Gastrocnemius medialis (tissue), 4 donors: ENCODE data around the gene CD2BP2. TPM values are rescaled to one million over a fixed set of nuclear protein-coding genes. Genes with fewer than 3 reads are reported as not detected.
A peak's percentile ranks its signal among the peaks of the same experiment; 100 is the strongest.

Experiments
- ATAC-seq, 2 donors: fragments of 150-250 bp; one replicate each; pipeline ENCODE4 v1.9.1; 2016
- DNase-seq, 2 donors: peaks; one replicate each; pipeline ENCODE4 v3.0.0-alpha.2; 2019
- H3K27ac ChIP-seq, 4 donors: fragments of 200-600 bp; sonication (generic); 1 replicate in 1 of 4; 2 replicates in 3 of 4; pipeline ENCODE4 v1.5.1; 2016 to 2018; ENCODE audit warnings: mild to moderate bottlenecking in 2 of 4, moderate library complexity in 1 of 4
- H3K27me3 ChIP-seq, 3 donors: fragments of 200-600 bp; sonication (generic) in 2 of 3; 1 replicate in 1 of 3; 2 replicates in 2 of 3; pipeline versions ENCODE4 v1.5.1 to v1.6.0; 2016 to 2019; ENCODE audit warnings: mild to moderate bottlenecking in 1 of 3, moderate library complexity in 1 of 3
- H3K36me3 ChIP-seq, 2 donors: fragments of 200-600 bp; sonication (generic) in 1 of 2; one replicate each; pipeline ENCODE4 v1.5.1; 2017 to 2018
- H3K4me1 ChIP-seq, 2 donors: fragments of 200-600 bp; sonication (generic) in 1 of 2; one replicate each; pipeline ENCODE4 v1.5.1; 2016 to 2017; ENCODE audit warnings: mild to moderate bottlenecking in 2 of 2
- H3K4me3 ChIP-seq, 4 donors: fragments of 200-600 bp; sonication (generic) in 3 of 4; 1 replicate in 1 of 4; 2 replicates in 3 of 4; pipeline ENCODE4 v1.5.1; 2016 to 2019; ENCODE audit warnings: mild to moderate bottlenecking in 2 of 4
- H3K9me3 ChIP-seq, 3 donors: fragments of 200-600 bp; sonication (generic) in 2 of 3; 1 replicate in 1 of 3; 2 replicates in 2 of 3; pipeline ENCODE4 v1.5.1; 2016 to 2019
- CTCF ChIP-seq, 5 experiments: fragments of 450-650 bp in 3 of 5; fragments of 200-600 bp in 2 of 5; sonication (generic) in 2 of 5; IDR thresholded peaks in 4 of 5; conservative IDR thresholded peaks in 1 of 5; 1 replicate in 4 of 5; 2 replicates in 1 of 5; pipeline ENCODE4 v1.5.1; 2016 to 2019; ENCODE audit warnings: antibody characterized with exemption in 5 of 5, mild to moderate bottlenecking in 3 of 5, moderate library complexity in 3 of 5
- POLR2A ChIP-seq, 2 donors: fragments of 450-650 bp; IDR thresholded peaks; one replicate each; pipeline ENCODE4 v1.6.1; 2017; ENCODE audit warnings: antibody characterized with exemption in 2 of 2, mild to moderate bottlenecking in 2 of 2, moderate library complexity in 2 of 2
- in situ Hi-C, 4 donors: fragments of 200-750 bp; cut with MboI; loops; one replicate each; pipeline versions ENCODE4 v1.15.0 to v1.8.0; 2017; ENCODE audit warnings: low sequenced_read_pairs in 4 of 4
- intact Hi-C: fragments of 100-400 bp; cut with DNase I; formaldehyde crosslinking; loops from one replicate; pipeline ENCODE4 v1.15.1; 2023; ENCODE audit warnings: low total_unique reads
- total RNA-seq, 4 donors: library from RNA; depleted of rRNA; stranded (reverse); fragments of >200 nt; gene quantifications; one replicate each; pipeline versions ENCODE4 v1.1.0 to v1.2.3, GENCODE V29; 2016

The CD2BP2 gene
- total RNA-seq, 4 donors from 2014 or later: 33.4 to 53.8 (median 40.9) TPM

- Histone ChIP-seq H3K27ac (peak overlapping the region; percentile 92 to 97 (median 94)), H3K9me3 (no peaks in the 10 kb centered on the region), H3K27me3 (no peaks in the 10 kb centered on the region), H3K36me3 (peaks cover 0 to 16% of the 10 kb centered on the region in 2 donors), H3K4me3 (peak overlapping the region in 1 of 4 donors; percentile 1), H3K4me1 (peaks cover 43 to 45% of the 10 kb centered on the region in 2 donors)
- in situ Hi-C loops (loop anchor here in 2 of 4 donors (25.0 kb wide), 2 partner anchors 265 to 290 kb away; partner anchors contain the start of genes ALDOA (in 1 of the 2), PPP4C (in 1 of the 2), TBX6 (in 1 of the 2) and YPEL3 (in 1 of the 2)), intact Hi-C loops (loop anchor here (1.0 kb wide), 1 partner anchor 16 kb away; no protein-coding TSS in a partner anchor)
- ATAC-seq (peak; percentile 69 to 79), DNase-seq (peak; percentile 84 to 93)
- TF ChIP-seq CTCF (IDR thresholded peaks at IDR 0.05 in 4 of 5, conservative IDR thresholded peaks at IDR 0.05 in 1 of 5) (no peak), POLR2A (IDR thresholded peaks at IDR 0.05) (no peak)
Measured at GRCh38 chr16:30351586-30352419, 3.3 kb downstream of the CD2BP2 start.

GRCh38 chr16:30351001-30351441 lies 4.1 kb downstream of the CD2BP2 start:
- peak overlapping the region; percentile 92 to 97 (median 94) for H3K27ac ChIP-seq
- no peak for ATAC-seq
- intact Hi-C loops (loop anchor here (1.0 kb wide), 1 partner anchor 15 kb away; no protein-coding TSS in a partner anchor), in situ Hi-C loops (loop anchor here in 2 of 4 donors (25.0 kb wide), 2 partner anchors 264 to 289 kb away; partner anchors contain the start of genes ALDOA (in 1 of the 2), PPP4C (in 1 of the 2), TBX6 (in 1 of the 2) and YPEL3 (in 1 of the 2))
- H3K9me3 ChIP-seq: no peaks in the 10 kb centered on the region
- H3K27me3 ChIP-seq: no peaks in the 10 kb centered on the region
- peaks cover 37% of the 10 kb centered on the region in 2 donors for H3K4me1 ChIP-seq
- DNase-seq: no peak
- TF ChIP-seq POLR2A (IDR thresholded peaks at IDR 0.05) (no peak), CTCF (IDR thresholded peaks at IDR 0.05 in 4 of 5, conservative IDR thresholded peaks at IDR 0.05 in 1 of 5) (no peak)
- H3K36me3 ChIP-seq: peaks cover 0 to 16% of the 10 kb centered on the region in 2 donors
- no peak overlapping the region for H3K4me3 ChIP-seq

GRCh38 chr16:30350134-30350871 lies 4.8 kb downstream of the CD2BP2 start:
- intact Hi-C loops: no loop called here
- Histone ChIP-seq H3K27ac (peak overlapping the region in 3 of 4 donors; percentile 92 to 97 (median 93)), H3K9me3 (no peaks in the 10 kb centered on the region), H3K4me3 (no peak overlapping the region), H3K36me3 (peaks cover 0 to 16% of the 10 kb centered on the region in 2 donors), H3K4me1 (peaks cover 31% of the 10 kb centered on the region in 2 donors), H3K27me3 (no peaks in the 10 kb centered on the region)
- no peak for DNase-seq
- in situ Hi-C loops: loop anchor here in 2 of 4 donors (25.0 kb wide), 2 partner anchors 263 to 288 kb away; partner anchors contain the start of genes ALDOA (in 1 of the 2), PPP4C (in 1 of the 2), TBX6 (in 1 of the 2) and YPEL3 (in 1 of the 2)
- ATAC-seq: no peak
- no peak for TF ChIP-seq CTCF (IDR thresholded peaks at IDR 0.05 in 4 of 5, conservative IDR thresholded peaks at IDR 0.05 in 1 of 5)
- no peak for TF ChIP-seq POLR2A (IDR thresholded peaks at IDR 0.05)

- H3K27me3 ChIP-seq: no peaks in the 10 kb centered on the region
- H3K27ac ChIP-seq: peak overlapping the region in 1 of 4 donors; percentile 44
- no peak for DNase-seq
- H3K36me3 ChIP-seq: peaks cover 0 to 16% of the 10 kb centered on the region in 2 donors
- peaks cover 31% of the 10 kb centered on the region in 2 donors for H3K4me1 ChIP-seq
- in situ Hi-C loops: loop anchor here in 2 of 4 donors (25.0 kb wide), 2 partner anchors 262 to 287 kb away; partner anchors contain the start of genes ALDOA (in 1 of the 2), PPP4C (in 1 of the 2), TBX6 (in 1 of the 2) and YPEL3 (in 1 of the 2)
- H3K9me3 ChIP-seq: no peaks in the 10 kb centered on the region
- intact Hi-C loops: no loop called here
- TF ChIP-seq CTCF (IDR thresholded peaks at IDR 0.05 in 4 of 5, conservative IDR thresholded peaks at IDR 0.05 in 1 of 5) (no peak), POLR2A (IDR thresholded peaks at IDR 0.05) (no peak)
- no peak overlapping the region for H3K4me3 ChIP-seq
- no peak for ATAC-seq
Measured at GRCh38 chr16:30349675-30350074, 5.4 kb downstream of the CD2BP2 start.
